Coronary artery (tissue), 2 donors: ENCODE results near the gene MYL10.
A peak's percentile ranks its signal among the peaks of the same experiment; 100 is the strongest.

ENCODE experiments used
- DNase-seq: peaks from one replicate; pipeline ENCODE4 v3.0.0-alpha.2; 2017; ENCODE audit warnings: low spot score
- H3K27ac ChIP-seq, 2 donors: fragments of 200-600 bp; sonication (generic); one replicate each; pipeline ENCODE4 v1.5.1; 2016 to 2019
- H3K4me3 ChIP-seq: fragments of 200-600 bp; sonication (generic); 2 replicates; pipeline ENCODE4 v1.5.1; 2016; ENCODE audit warnings: mild to moderate bottlenecking, moderate library complexity
- TF ChIP-seq, protein P1 (sequence below): fragments of 200-600 bp; sonication (generic); IDR thresholded peaks from one replicate; pipeline ENCODE4 v1.5.1; 2019; ENCODE audit warnings: antibody characterized with exemption

The MYL10 gene

DNA sequence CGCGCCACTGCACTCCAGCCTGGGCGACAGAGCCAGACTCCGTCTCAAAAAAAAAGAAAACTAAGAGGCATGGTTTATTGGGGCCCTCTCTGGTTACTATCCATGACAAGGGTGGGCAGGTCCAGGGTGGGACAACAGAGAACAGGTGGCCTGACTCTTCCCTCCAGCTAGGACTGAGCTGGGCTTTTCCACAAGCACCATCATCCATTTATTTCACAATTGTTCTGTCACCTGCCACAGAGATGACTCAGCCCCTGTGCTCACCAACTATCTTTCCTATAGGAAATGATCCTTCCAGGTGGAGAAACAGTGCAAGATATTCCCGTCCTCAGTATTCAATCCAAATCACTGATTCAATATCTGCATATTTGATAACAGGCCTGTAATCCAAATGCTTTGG, 44.9 kb upstream of the MYL10 start:
- DNase-seq: no peak
- no peak overlapping the region for H3K4me3 ChIP-seq
- TF ChIP-seq, protein P1, sequence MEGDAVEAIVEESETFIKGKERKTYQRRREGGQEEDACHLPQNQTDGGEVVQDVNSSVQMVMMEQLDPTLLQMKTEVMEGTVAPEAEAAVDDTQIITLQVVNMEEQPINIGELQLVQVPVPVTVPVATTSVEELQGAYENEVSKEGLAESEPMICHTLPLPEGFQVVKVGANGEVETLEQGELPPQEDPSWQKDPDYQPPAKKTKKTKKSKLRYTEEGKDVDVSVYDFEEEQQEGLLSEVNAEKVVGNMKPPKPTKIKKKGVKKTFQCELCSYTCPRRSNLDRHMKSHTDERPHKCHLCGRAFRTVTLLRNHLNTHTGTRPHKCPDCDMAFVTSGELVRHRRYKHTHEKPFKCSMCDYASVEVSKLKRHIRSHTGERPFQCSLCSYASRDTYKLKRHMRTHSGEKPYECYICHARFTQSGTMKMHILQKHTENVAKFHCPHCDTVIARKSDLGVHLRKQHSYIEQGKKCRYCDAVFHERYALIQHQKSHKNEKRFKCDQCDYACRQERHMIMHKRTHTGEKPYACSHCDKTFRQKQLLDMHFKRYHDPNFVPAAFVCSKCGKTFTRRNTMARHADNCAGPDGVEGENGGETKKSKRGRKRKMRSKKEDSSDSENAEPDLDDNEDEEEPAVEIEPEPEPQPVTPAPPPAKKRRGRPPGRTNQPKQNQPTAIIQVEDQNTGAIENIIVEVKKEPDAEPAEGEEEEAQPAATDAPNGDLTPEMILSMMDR: no peak
- no peak overlapping the region for H3K27ac ChIP-seq

DNA sequence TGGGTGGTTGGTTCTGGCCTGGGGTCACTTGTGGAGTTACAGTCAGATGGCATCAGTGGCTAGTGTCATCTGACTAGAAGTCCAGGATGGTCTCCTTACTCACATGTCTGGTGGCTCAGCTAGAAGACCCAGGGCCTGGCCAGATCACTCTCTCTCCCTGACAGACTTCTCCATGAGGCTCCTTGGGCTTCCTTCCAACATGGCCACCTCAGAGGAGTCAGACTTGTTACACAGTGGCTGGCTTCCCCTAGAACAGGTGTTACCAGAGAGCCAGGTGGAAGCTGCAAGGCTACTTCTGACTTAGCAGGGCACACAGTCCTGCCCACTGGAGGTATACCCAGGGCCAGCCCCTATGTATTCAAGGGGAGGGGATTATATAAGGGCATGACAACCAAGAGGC, 44.2 kb upstream of the MYL10 start:
- no peak for DNase-seq
- H3K4me3 ChIP-seq: no peak overlapping the region
- no peak overlapping the region for H3K27ac ChIP-seq
- TF ChIP-seq, protein P1: no peak

DNA sequence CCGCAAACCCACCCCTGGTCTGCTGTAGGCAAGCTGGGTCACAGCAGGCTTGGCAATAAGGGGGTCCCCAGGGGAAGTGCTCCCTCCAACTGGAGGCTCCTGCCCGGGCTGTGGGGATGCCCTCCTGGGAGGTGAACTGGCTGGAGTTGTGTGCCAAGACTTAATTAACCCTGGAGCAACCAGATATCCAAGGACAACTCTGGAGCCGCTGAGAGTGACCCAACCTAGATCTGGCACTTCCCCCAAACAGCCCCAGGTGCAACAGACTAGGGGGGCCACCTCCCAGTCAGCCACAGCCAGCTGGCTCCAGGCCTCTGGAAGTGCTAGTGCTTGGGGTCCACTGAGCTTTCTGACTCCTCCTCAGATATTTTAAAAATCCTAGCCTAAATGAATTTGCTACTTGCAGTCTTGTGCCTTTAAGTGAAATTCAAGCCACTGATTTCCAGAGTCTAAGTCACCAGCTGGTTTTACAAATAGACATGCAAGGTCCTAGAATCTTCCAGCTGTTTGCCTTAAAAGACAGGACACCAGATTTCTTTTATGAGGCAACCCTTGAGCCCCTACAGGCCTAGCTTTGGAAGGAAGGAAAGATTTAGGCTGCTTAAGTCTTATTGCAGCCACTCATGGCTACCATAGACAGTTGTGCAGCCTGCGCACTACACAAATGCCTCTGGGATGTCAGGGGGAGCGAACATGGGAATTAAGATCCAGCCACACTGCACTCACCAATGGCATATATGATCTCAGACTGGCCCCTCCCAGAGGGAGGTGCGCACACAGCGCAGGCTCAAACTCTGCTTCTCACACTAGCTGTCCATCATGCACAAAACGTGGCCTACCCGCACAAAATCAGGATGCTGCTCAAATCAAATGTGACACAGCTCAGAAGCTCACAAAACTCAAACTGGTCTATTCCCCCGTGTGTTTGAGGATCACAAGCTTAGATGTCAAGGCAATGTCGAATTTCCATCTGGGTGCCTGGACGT, 42.6 kb upstream of the MYL10 start:
- Histone ChIP-seq H3K4me3 (no peak overlapping the region), H3K27ac (peak overlapping the region; percentile 21 to 54)
- DNase-seq: no peak
- TF ChIP-seq, protein P1: no peak

DNA sequence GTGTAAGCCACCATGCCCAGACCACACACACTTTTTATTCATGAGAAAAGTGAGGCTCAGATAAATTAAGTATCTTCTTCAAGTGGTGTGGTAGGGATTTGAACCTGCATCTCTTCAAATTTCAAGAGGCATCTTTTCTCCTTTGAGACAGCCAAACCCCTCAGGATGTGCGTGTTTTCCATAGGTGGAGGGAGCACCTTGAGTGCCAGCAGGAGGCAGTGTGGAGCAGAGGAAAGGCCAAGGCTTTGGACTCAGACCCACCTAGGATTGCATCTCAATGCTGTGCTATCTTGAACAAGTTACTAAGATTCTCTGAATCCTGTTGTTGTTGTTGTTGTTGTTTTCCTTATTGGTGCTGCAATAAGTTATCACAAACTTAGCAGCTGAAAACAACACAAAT, 40.2 kb upstream of the MYL10 start:
- TF ChIP-seq, protein P1: no peak
- H3K27ac ChIP-seq: no peak overlapping the region
- no peak for DNase-seq
- no peak overlapping the region for H3K4me3 ChIP-seq

DNA sequence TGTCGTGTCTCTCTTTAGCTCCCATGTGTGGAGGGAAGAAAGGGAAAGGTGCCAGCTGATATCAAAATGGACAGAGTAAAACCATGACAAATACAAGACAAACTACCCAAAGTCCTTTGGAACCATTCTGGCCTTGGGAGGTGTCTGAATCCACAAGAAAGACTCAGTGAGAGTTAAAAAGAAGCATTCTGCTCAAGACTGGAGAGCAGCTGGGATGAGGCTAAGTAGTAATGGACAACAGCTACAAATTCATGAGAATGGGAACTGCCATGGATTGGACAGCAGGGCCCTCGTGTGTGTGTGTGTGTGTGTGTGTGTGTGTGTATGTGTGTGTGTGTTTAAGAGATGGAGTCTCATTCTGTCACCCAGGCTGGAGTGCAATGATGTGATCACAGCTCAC, 39.6 kb upstream of the MYL10 start:
- TF ChIP-seq, protein P1: no peak
- H3K27ac ChIP-seq: no peak overlapping the region
- no peak for DNase-seq
- no peak overlapping the region for H3K4me3 ChIP-seq

DNA sequence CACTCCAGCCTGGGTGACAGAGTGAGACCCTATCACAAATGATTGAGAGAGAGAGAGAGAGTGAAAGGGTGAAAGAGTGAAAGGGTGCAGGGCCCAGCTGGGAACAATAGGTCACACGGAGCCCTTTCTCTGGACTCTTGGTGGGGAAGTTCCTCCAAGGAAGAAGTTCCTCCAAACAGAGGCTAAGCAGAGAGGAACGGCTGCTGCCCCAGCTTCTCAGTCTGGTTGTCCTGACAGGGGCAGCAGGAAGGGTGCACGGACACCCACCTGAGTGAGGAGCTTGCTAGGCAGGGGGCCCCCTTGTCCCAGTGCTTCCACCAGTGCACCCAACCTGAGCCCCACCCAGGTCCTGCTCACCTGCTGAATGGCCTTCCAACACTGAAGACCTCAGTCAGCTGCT, 38.8 kb upstream of the MYL10 start:
- DNase-seq: no peak
- Histone ChIP-seq H3K27ac (no peak overlapping the region), H3K4me3 (no peak overlapping the region)
- TF ChIP-seq, protein P1: no peak

DNA sequence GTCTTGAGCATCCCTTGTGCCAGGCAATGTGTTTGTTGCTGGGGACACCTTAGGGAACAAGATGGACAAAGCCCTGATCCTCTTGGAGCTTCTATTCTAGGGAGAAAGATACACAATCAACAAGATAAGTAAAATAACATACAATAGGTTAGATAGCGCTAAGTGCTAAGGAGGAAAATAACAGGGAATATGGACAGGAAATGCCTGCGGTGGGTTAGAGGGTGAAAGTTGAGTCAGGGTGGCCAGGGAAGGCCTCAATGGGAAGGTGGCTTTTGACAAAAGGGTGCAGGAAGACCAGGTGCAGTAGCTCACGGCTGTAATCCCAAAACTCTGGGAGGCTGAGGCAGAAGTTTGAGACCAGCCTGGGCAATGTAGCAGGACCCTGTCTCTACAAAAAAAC, 38.3 kb upstream of the MYL10 start:
- TF ChIP-seq, protein P1: no peak
- Histone ChIP-seq H3K4me3 (no peak overlapping the region), H3K27ac (no peak overlapping the region)
- DNase-seq: no peak
